ENCODE data around the gene USP47. TPM values are rescaled to one million over a fixed set of nuclear protein-coding genes. Genes with fewer than 3 reads are reported as not detected.

USP47 gene
- total RNA-seq, 4 donors from 2014 or later: 61.0 to 83.3 (median 72.8) TPM

DNA sequence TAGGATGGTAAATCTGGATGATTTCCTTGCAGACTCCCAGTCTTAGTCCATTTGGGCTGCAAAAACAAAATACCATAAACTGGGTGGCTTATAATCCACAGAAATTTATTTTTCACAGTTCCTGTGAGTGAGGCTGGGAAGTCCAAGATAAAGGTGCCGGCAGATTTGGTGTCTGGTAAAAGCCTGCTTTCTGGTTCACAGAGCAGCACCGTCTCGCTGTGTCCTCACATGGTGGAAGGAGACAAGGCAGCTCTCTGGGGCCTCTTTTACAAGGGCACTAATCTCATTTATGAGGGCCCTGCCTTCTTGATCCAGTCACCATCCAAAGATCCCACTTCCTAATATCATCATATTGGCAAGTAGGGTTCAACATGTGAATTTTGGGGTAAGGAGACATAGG is 8.9 kb downstream of the USP47 start:
- ATAC-seq (ENCODE audit: low FRiP score): no peak

GRCh38 chr11:11856638-11857037 is 14.9 kb downstream of the USP47 start:
- ATAC-seq (ENCODE audit: low FRiP score) (no peak), DNase-seq (ENCODE audit: low spot score) (no peak)
- TF ChIP-seq, protein P1, sequence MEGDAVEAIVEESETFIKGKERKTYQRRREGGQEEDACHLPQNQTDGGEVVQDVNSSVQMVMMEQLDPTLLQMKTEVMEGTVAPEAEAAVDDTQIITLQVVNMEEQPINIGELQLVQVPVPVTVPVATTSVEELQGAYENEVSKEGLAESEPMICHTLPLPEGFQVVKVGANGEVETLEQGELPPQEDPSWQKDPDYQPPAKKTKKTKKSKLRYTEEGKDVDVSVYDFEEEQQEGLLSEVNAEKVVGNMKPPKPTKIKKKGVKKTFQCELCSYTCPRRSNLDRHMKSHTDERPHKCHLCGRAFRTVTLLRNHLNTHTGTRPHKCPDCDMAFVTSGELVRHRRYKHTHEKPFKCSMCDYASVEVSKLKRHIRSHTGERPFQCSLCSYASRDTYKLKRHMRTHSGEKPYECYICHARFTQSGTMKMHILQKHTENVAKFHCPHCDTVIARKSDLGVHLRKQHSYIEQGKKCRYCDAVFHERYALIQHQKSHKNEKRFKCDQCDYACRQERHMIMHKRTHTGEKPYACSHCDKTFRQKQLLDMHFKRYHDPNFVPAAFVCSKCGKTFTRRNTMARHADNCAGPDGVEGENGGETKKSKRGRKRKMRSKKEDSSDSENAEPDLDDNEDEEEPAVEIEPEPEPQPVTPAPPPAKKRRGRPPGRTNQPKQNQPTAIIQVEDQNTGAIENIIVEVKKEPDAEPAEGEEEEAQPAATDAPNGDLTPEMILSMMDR (IDR thresholded peaks at IDR 0.05): no peak

More for the DNA sequence above, 8.9 kb downstream of the USP47 start:
- TF ChIP-seq, protein P1 (IDR thresholded peaks at IDR 0.05): no peak
- DNase-seq (ENCODE audit: low spot score): no peak

DNA sequence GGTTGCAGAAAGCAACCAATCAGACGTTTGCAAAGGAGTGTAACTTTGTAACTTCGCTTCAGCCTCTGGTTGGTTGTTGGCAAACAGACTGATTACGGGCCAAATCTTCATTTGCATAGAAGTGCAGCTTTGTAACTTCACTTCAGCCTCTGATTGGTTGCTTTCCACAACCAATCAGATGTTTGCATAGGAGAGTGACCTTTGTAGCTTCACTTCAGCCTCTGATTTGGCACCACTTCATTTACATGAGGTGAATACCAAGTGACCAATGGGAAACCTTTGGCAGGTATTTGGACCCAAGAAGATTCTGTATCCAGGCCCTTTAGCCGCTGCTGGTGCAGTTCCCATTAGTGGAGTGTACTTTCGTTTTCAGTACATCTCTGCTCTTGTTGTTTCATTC is 16.0 kb downstream of the USP47 start:
- ATAC-seq (ENCODE audit: low FRiP score): no peak
- TF ChIP-seq, protein P1 (IDR thresholded peaks at IDR 0.05): no peak
- no peak for DNase-seq (ENCODE audit: low spot score)

DNA sequence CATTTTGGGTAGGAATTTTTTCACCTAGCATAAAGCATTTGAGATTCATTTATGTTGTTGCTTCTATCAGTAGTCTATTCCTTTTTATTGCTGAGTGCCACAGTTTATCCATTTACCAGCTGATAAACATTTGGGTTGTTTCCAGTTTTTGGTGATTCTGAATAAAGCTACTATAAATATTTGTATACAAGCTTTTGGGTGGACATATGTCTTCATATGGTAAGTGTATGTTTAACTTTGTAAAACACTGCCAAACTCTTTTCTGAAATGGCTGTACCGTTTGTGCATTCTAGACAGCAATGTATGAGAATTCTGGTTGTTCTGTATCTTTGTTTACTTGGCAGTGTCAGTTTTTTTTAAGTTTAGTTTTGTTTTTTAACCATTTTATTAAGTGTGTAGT is 16.9 kb downstream of the USP47 start:
- DNase-seq (ENCODE audit: low spot score) (no peak), ATAC-seq (ENCODE audit: low FRiP score) (no peak)
- TF ChIP-seq, protein P1 (IDR thresholded peaks at IDR 0.05): no peak

GRCh38 chr11:11860103-11860979 is 18.6 kb downstream of the USP47 start:
- ATAC-seq (ENCODE audit: low FRiP score) (no peak), DNase-seq (ENCODE audit: low spot score) (no peak)
- TF ChIP-seq, protein P1 (IDR thresholded peaks at IDR 0.05): no peak

GRCh38 chr11:11862999-11863398 is 21.2 kb downstream of the USP47 start:
- TF ChIP-seq, protein P1 (IDR thresholded peaks at IDR 0.05): no peak
- no peak for ATAC-seq (ENCODE audit: low FRiP score)
- no peak for DNase-seq (ENCODE audit: low spot score)

GRCh38 chr11:11864332-11864731 is 22.6 kb downstream of the USP47 start:
- ATAC-seq (ENCODE audit: low FRiP score) (no peak), DNase-seq (ENCODE audit: low spot score) (no peak)
- TF ChIP-seq, protein P1 (IDR thresholded peaks at IDR 0.05): no peak

All from omental fat pad (tissue), 4 donors.